Neural cell (in vitro differentiated cells): ENCODE results near the gene PBX1. TPM values are rescaled to one million over a fixed set of nuclear protein-coding genes. Genes with fewer than 3 reads are reported as not detected.
A peak's percentile ranks its signal among the peaks of the same experiment; 100 is the strongest.

Experiments used
- H2AFZ ChIP-seq: fragments of 200-600, 300-800 bp; sonication (generic), shearing (Covaris generic); 2 replicates; pipeline ENCODE4 v1.6.0; 2014; ENCODE audit warnings: low read depth, mild to moderate bottlenecking, antibody characterized with exemption, low read length, moderate library complexity
- H3F3A ChIP-seq: fragments of 200-600 bp; shearing (Covaris generic); 2 replicates; pipeline ENCODE4 v1.6.1; 2016; ENCODE audit warnings: mild to moderate bottlenecking, moderate library complexity, mixed read lengths, antibody characterized with exemption, low read length; ENCODE audit not compliant: insufficient read depth, poor library complexity, severe bottlenecking
- H3K27ac ChIP-seq: fragments of 200-600, 300-800 bp; sonication (generic), shearing (Covaris generic); 2 replicates; pipeline ENCODE4 v1.5.1; 2014; ENCODE audit warnings: mild to moderate bottlenecking, low read length, moderate library complexity
- H3K27me3 ChIP-seq: fragments of 300-800, 200-600 bp; sonication (generic), shearing (Covaris generic); 2 replicates; pipeline ENCODE4 v1.6.0; 2014; ENCODE audit warnings: mild to moderate bottlenecking, low read depth, low read length, moderate library complexity; ENCODE audit not compliant: insufficient read depth
- H3K36me3 ChIP-seq: fragments of 300-800, 200-600 bp; sonication (generic), shearing (Covaris generic); 2 replicates; pipeline ENCODE4 v1.5.1; 2014; ENCODE audit warnings: mild to moderate bottlenecking, antibody characterized with exemption, low read length, moderate library complexity; ENCODE audit not compliant: insufficient read depth
- H3K4me2 ChIP-seq: fragments of 300-800, 200-600 bp; sonication (generic), shearing (Covaris generic); 2 replicates; pipeline ENCODE4 v1.6.0; 2014; ENCODE audit warnings: mild to moderate bottlenecking, low read length
- H3K4me3 ChIP-seq: fragments of 300-800, 200-600 bp; sonication (generic), shearing (Covaris generic); 2 replicates; pipeline ENCODE4 v1.5.1; 2014; ENCODE audit warnings: mild to moderate bottlenecking, low read length, moderate library complexity
- H3K79me2 ChIP-seq: fragments of 200-600 bp; shearing (Covaris generic); replicated peaks from 2 replicates; pipeline ENCODE4 v1.6.0; 2014; ENCODE audit warnings: mild to moderate bottlenecking, low read length, moderate library complexity; ENCODE audit not compliant: insufficient read depth
- H3K9ac ChIP-seq: fragments of 300-800, 200-600 bp; sonication (generic), shearing (Covaris generic); 2 replicates; pipeline ENCODE4 v1.6.1; 2016; ENCODE audit warnings: mild to moderate bottlenecking, low read length, mixed read lengths
- H3K9me2 ChIP-seq: fragments of 200-600 bp; shearing (Covaris generic); 2 replicates; pipeline ENCODE4 v1.6.1; 2016; ENCODE audit warnings: mild to moderate bottlenecking, low read length, mixed read lengths; ENCODE audit not compliant: insufficient read depth
- H3K9me3 ChIP-seq: fragments of 200-600, 300-800 bp; sonication (generic), shearing (Covaris generic); 2 replicates; pipeline ENCODE4 v1.6.1; 2016; ENCODE audit warnings: mild to moderate bottlenecking, mixed run types, low read length, moderate library complexity, mixed read lengths
- H4K20me1 ChIP-seq: fragments of 200-600 bp; shearing (Covaris generic); 2 replicates; pipeline ENCODE4 v1.6.1; 2016; ENCODE audit warnings: mild to moderate bottlenecking, mixed run types; ENCODE audit not compliant: insufficient read depth
- EP300 ChIP-seq: fragments of 450-650 bp; conservative IDR thresholded peaks from 2 replicates; pipeline ENCODE4 v1.6.1; 2014; ENCODE audit warnings: antibody characterized with exemption, mild to moderate bottlenecking, moderate library complexity; ENCODE audit not compliant: poor library complexity, severe bottlenecking
- POLR2AphosphoS5 ChIP-seq: IDR thresholded peaks from 2 replicates; pipeline ENCODE4 v1.6.1; 2012
- RAD21 ChIP-seq: fragments of 450-650 bp; conservative IDR thresholded peaks from 2 replicates; pipeline ENCODE4 v1.6.1; 2014; ENCODE audit warnings: antibody characterized with exemption, mild to moderate bottlenecking, moderate library complexity
- SMC3 ChIP-seq: fragments of 450-650 bp; conservative IDR thresholded peaks from 2 replicates; pipeline ENCODE4 v1.6.1; 2014; ENCODE audit warnings: antibody characterized with exemption, mild to moderate bottlenecking, moderate library complexity; ENCODE audit not compliant: poor library complexity
- TAF1 ChIP-seq: IDR thresholded peaks from 2 replicates; pipeline ENCODE4 v1.6.1; 2012; ENCODE audit warnings: low read depth
- polyA plus RNA-seq: library from polyadenylated mRNA; depleted of rRNA; stranded (reverse); fragments of >200 nt; gene quantifications from 2 replicates; pipeline ENCODE4 v1.2.3, GENCODE V29; 2014
- TF ChIP-seq, protein P1 (sequence below): fragments of 450-650 bp; IDR thresholded peaks from 2 replicates; pipeline ENCODE4 v1.5.1; 2014; ENCODE audit warnings: antibody characterized with exemption, mild to moderate bottlenecking, moderate library complexity; ENCODE audit not compliant: poor library complexity, severe bottlenecking
- TF ChIP-seq, protein P2 (sequence below): IDR thresholded peaks from 2 replicates; pipeline ENCODE4 v1.6.1; 2012; ENCODE audit warnings: borderline replicate concordance

PBX1 gene
- polyA plus RNA-seq, 1 donor from 2014 or later: 42.4 TPM

DNA sequence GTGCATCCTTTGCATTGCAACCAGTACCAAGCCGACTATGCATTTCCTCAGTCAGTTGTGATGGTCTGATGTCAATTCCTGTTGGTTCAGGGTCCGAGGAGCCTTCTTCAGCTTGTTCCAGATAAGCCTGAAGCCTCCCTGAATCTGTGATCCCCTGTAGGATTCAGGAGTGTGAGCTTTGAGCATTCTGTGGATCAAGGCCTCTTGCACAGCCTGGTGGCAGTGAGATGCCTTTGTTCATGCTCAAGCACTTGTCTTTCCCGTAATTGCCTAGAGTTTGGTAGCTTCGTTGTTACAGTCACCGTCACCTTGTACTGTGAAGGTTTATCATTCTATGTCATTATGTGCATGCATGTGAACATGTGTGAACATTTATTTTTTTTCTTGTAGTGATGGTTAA is 103.5 kb downstream of the PBX1 start:
- no peak overlapping the region for H3K4me3 ChIP-seq
- no peaks in the 10 kb centered on the region for H3F3A ChIP-seq
- no peaks in the 10 kb centered on the region for H3K9me3 ChIP-seq
- no peak overlapping the region for H3K4me2 ChIP-seq
- H4K20me1 ChIP-seq: no peaks in the 10 kb centered on the region
- no peaks in the 10 kb centered on the region for H3K27me3 ChIP-seq
- H3K9ac ChIP-seq: no peak overlapping the region
- H3K36me3 ChIP-seq: no peaks in the 10 kb centered on the region
- H3K79me2 ChIP-seq: peaks cover 81% of the 10 kb centered on the region
- no peaks in the 10 kb centered on the region for H3K9me2 ChIP-seq
- TF ChIP-seq RAD21: peak; percentile 40
- no peak for TF ChIP-seq POLR2AphosphoS5
- TF ChIP-seq SMC3: peak; percentile 37
- TF ChIP-seq, protein P1, sequence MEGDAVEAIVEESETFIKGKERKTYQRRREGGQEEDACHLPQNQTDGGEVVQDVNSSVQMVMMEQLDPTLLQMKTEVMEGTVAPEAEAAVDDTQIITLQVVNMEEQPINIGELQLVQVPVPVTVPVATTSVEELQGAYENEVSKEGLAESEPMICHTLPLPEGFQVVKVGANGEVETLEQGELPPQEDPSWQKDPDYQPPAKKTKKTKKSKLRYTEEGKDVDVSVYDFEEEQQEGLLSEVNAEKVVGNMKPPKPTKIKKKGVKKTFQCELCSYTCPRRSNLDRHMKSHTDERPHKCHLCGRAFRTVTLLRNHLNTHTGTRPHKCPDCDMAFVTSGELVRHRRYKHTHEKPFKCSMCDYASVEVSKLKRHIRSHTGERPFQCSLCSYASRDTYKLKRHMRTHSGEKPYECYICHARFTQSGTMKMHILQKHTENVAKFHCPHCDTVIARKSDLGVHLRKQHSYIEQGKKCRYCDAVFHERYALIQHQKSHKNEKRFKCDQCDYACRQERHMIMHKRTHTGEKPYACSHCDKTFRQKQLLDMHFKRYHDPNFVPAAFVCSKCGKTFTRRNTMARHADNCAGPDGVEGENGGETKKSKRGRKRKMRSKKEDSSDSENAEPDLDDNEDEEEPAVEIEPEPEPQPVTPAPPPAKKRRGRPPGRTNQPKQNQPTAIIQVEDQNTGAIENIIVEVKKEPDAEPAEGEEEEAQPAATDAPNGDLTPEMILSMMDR: peak; percentile 40
- H2AFZ ChIP-seq: no peak overlapping the region
- no peak overlapping the region for H3K27ac ChIP-seq

DNA sequence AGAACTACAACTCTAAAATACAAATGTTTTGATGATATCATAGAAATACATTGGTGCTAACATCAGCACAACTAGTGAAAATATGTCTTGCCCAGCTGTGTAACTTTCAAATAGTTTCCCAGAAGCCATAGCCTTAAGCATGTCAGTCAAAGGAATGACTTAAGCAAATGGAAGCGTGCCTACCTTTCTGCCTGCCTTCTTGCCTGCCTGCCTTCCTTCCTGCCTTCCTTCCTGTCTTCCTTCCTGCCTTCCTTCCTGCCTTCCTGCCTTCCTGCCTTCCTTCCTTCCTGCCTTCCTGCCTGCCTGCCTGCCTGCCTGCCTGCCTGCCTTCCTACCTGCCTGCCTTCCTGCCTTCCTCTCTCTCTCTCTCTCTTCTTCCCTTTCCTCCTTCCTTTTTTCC is 104.0 kb downstream of the PBX1 start:
- Histone ChIP-seq H3K9me2 (no peaks in the 10 kb centered on the region), H3K27ac (no peak overlapping the region), H4K20me1 (no peaks in the 10 kb centered on the region), H3K4me3 (no peak overlapping the region), H3K4me2 (no peak overlapping the region), H3K9me3 (no peaks in the 10 kb centered on the region), H3F3A (no peaks in the 10 kb centered on the region), H2AFZ (no peak overlapping the region), H3K36me3 (no peaks in the 10 kb centered on the region), H3K27me3 (no peaks in the 10 kb centered on the region), H3K79me2 (peaks cover 81% of the 10 kb centered on the region), H3K9ac (no peak overlapping the region)
- TF ChIP-seq EP300: no peak
- TF ChIP-seq TAF1: no peak

DNA sequence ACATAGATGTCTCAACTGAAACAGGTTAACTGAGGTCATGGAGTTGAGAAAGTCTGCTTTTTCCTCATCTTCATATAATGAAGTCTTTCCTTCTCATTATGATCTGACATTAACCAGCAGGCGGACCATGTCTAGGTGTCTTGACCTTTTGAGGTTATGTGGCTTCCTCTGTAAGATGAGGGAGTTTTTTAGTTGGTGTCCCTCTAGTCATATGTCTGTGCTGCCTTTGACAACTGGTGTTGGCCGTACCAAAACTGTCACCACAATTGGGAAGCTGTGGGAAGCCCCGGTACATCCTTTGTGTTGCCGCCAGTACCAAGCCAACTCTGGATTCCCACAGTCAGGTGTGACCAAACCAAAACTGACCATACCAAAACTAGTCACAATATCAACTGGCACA is 105.1 kb downstream of the PBX1 start:
- no peaks in the 10 kb centered on the region for H3K9me2 ChIP-seq
- no peaks in the 10 kb centered on the region for H4K20me1 ChIP-seq
- H3K79me2 ChIP-seq: peaks cover 81% of the 10 kb centered on the region
- no peak overlapping the region for H3K27ac ChIP-seq
- H3K27me3 ChIP-seq: no peaks in the 10 kb centered on the region
- TF ChIP-seq RAD21 (no peak), EP300 (no peak)
- TF ChIP-seq, protein P1: no peak
- TF ChIP-seq, protein P2, sequence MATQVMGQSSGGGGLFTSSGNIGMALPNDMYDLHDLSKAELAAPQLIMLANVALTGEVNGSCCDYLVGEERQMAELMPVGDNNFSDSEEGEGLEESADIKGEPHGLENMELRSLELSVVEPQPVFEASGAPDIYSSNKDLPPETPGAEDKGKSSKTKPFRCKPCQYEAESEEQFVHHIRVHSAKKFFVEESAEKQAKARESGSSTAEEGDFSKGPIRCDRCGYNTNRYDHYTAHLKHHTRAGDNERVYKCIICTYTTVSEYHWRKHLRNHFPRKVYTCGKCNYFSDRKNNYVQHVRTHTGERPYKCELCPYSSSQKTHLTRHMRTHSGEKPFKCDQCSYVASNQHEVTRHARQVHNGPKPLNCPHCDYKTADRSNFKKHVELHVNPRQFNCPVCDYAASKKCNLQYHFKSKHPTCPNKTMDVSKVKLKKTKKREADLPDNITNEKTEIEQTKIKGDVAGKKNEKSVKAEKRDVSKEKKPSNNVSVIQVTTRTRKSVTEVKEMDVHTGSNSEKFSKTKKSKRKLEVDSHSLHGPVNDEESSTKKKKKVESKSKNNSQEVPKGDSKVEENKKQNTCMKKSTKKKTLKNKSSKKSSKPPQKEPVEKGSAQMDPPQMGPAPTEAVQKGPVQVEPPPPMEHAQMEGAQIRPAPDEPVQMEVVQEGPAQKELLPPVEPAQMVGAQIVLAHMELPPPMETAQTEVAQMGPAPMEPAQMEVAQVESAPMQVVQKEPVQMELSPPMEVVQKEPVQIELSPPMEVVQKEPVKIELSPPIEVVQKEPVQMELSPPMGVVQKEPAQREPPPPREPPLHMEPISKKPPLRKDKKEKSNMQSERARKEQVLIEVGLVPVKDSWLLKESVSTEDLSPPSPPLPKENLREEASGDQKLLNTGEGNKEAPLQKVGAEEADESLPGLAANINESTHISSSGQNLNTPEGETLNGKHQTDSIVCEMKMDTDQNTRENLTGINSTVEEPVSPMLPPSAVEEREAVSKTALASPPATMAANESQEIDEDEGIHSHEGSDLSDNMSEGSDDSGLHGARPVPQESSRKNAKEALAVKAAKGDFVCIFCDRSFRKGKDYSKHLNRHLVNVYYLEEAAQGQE: no peak
- H3K4me3 ChIP-seq: no peak overlapping the region
- H3K36me3 ChIP-seq: no peaks in the 10 kb centered on the region
- H3F3A ChIP-seq: no peaks in the 10 kb centered on the region
- H3K9me3 ChIP-seq: no peaks in the 10 kb centered on the region
- H3K9ac ChIP-seq: no peak overlapping the region
- H3K4me2 ChIP-seq: no peak overlapping the region
- no peak overlapping the region for H2AFZ ChIP-seq
